Common myeloid progenitor, CD34-positive (primary cell): Measurements from ENCODE around the gene KATNAL2.

ENCODE experiments used
- CTCF ChIA-PET: fragments of 350-600 bp; sonication (Branson Sonifier 250); formaldehyde crosslinking; loops from one replicate; lab custom pipeline; 2021; ENCODE audit warnings: antibody characterized with exemption; lab: Charles Lee
- POLR2A ChIA-PET: fragments of 350-600 bp; sonication (Branson Sonifier 250); formaldehyde crosslinking; loops from one replicate; lab custom pipeline; 2021; ENCODE audit warnings: antibody characterized with exemption; lab: Charles Lee
- DNase-seq, 3 donors: peaks; one replicate each; pipeline versions ENCODE4 v3.0.0 to v3.0.0-alpha.2; 2013
- H3K27ac ChIP-seq, 2 experiments: 1 replicate in 1 of 2; 2 replicates in 1 of 2; pipeline ENCODE4 v1.7.0; 2013; ENCODE audit warnings: inconsistent platforms in 2 of 2, low read length in 2 of 2, mild to moderate bottlenecking in 2 of 2, low read depth in 1 of 2, moderate library complexity in 1 of 2; ENCODE audit not compliant: severe bottlenecking in 2 of 2, insufficient read depth in 1 of 2, poor library complexity in 1 of 2
- H3K27me3 ChIP-seq, 5 experiments: replicated peaks in 2 of 5; 1 replicate in 3 of 5; 2 replicates in 2 of 5; pipeline versions ENCODE4 v1.6.1 to v1.7.0; 2013; ENCODE audit warnings: low read length in 4 of 5, mild to moderate bottlenecking in 2 of 5, moderate library complexity in 2 of 5, inconsistent platforms in 1 of 5; ENCODE audit not compliant: insufficient read depth in 5 of 5, control insufficient read depth in 4 of 5
- H3K36me3 ChIP-seq, 4 experiments: 1 replicate in 2 of 4; 2 replicates in 2 of 4; pipeline versions ENCODE4 v1.6.1 to v1.7.0; 2013; ENCODE audit warnings: low read length in 3 of 4, control low read depth in 1 of 4, mild to moderate bottlenecking in 1 of 4; ENCODE audit not compliant: control insufficient read depth in 4 of 4, insufficient read depth in 4 of 4
- H3K4me1 ChIP-seq, 4 experiments: 1 replicate in 3 of 4; 2 replicates in 1 of 4; pipeline versions ENCODE4 v1.6.1 to v1.7.1; 2013; ENCODE audit warnings: low read length in 3 of 4, mild to moderate bottlenecking in 3 of 4, control low read depth in 1 of 4, inconsistent platforms in 1 of 4, moderate library complexity in 1 of 4; ENCODE audit not compliant: control insufficient read depth in 4 of 4, insufficient read depth in 4 of 4; ENCODE audit errors: control extremely low read depth in 1 of 4
- H3K4me3 ChIP-seq, 7 experiments: 1 replicate in 4 of 7; 2 replicates in 3 of 7; pipeline versions ENCODE4 v1.5.1 to v1.7.0; 2013; ENCODE audit warnings: mild to moderate bottlenecking in 7 of 7, low read length in 6 of 7, moderate library complexity in 6 of 7, inconsistent platforms in 2 of 7, low read depth in 2 of 7, control low read depth in 1 of 7; ENCODE audit not compliant: insufficient read depth in 4 of 7, control insufficient read depth in 1 of 7; ENCODE audit errors: extremely low read depth in 1 of 7
- H3K9me3 ChIP-seq, 5 experiments: 1 replicate in 4 of 5; 2 replicates in 1 of 5; pipeline versions ENCODE4 v1.6.1 to v1.7.1; 2013; ENCODE audit warnings: low read length in 4 of 5, mild to moderate bottlenecking in 2 of 5, inconsistent platforms in 1 of 5, low read depth in 1 of 5, moderate library complexity in 1 of 5; ENCODE audit not compliant: control insufficient read depth in 4 of 5, insufficient read depth in 2 of 5; ENCODE audit errors: control extremely low read depth in 1 of 5
- WGBS: methylation state at CpG from one replicate; pipeline ENCODE4 v1.1.5; 2013; ENCODE audit not compliant: insufficient coverage; 5-methylcytosine and 5-hydroxymethylcytosine counted together

Gene KATNAL2

GRCh38 chr18:47141289-47141688 lies 223.9 kb downstream of the KATNAL2 start:
- Histone ChIP-seq H3K4me3 (no peak overlapping the region), H3K36me3 (peaks cover 0 to 5% (median 4%) of the 10 kb centered on the region in 4 experiments), H3K9me3 (no peaks in the 10 kb centered on the region), H3K27me3 (no peaks in the 10 kb centered on the region), H3K4me1 (no peaks in the 10 kb centered on the region), H3K27ac (no peak overlapping the region)
- POLR2A ChIA-PET, result no interaction called here
- no peak for DNase-seq
- CTCF ChIA-PET, result interaction anchor here (0.5 to 1.2 kb wide), 2 partner anchors 64 to 1304 kb away, joined by 3 read pairs; no protein-coding TSS in a partner anchor

DNA sequence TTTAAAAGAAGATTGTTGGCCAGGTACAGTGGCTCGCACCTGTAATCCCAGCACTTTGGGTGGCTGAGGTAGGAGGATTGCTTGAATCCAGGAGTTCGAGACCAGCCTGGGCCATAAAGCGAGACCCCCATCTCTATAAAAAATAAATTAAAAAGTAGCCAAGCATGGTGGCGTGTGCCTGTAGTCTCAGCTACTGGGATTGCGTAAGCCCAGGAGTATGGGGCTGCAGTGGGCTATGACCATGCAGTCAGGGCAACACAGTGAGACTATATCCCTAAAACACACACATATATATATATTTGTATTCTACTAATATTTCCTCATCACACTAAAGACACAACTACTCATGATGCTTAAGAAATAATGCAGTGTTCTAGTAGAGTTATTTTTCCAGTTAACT lies 225.8 kb downstream of the KATNAL2 start:
- Histone ChIP-seq H3K9me3 (no peaks in the 10 kb centered on the region), H3K4me3 (no peak overlapping the region), H3K27me3 (no peaks in the 10 kb centered on the region), H3K4me1 (no peaks in the 10 kb centered on the region), H3K27ac (no peak overlapping the region), H3K36me3 (peaks cover 2 to 4% (median 3%) of the 10 kb centered on the region in 4 experiments)
- WGBS, result 100% methylated on average over 1 of the region's 5 CpGs
- DNase-seq, result no peak
- POLR2A ChIA-PET, result no interaction called here
- CTCF ChIA-PET, result no interaction called here

GRCh38 chr18:47143899-47144485 lies 226.6 kb downstream of the KATNAL2 start:
- POLR2A ChIA-PET, result no interaction called here
- Histone ChIP-seq H3K27ac (no peak overlapping the region), H3K4me3 (no peak overlapping the region), H3K27me3 (no peaks in the 10 kb centered on the region), H3K4me1 (peaks cover 0 to 4% (median 0%) of the 10 kb centered on the region in 4 experiments), H3K9me3 (no peaks in the 10 kb centered on the region), H3K36me3 (peaks cover 2 to 4% (median 3%) of the 10 kb centered on the region in 4 experiments)
- 80% methylated on average over 1 of the region's 4 CpGs for WGBS
- CTCF ChIA-PET, result interaction anchor here (1.2 kb wide), 1 partner anchor 61 kb away, joined by 3 read pairs; no protein-coding TSS in a partner anchor
- DNase-seq, result no peak

DNA sequence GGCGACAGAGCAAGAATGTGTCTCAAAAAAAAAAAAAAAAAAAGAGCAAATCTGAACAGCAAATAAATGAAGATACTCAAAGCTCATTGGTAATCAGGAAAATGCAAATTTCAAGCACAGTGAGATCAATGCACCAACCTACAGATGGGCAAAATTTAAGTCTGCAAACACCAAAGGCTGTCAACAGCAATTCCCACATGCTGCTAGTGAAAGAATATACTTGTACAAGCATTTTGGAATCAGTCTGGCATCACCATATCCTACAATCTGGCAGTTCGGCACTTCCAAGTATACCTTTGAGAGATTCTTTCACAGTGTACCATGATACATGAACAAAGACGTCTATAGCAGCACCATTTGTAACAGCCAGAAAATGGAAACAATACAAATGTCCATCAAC lies 228.8 kb downstream of the KATNAL2 start:
- no CpG with 5 or more reads among the region's 3 CpGs for WGBS
- ChIA-PET CTCF (no interaction called here), POLR2A (no interaction called here)
- H3K4me3 ChIP-seq, result no peak overlapping the region
- no peak for DNase-seq
- no peaks in the 10 kb centered on the region for H3K27me3 ChIP-seq
- no peak overlapping the region for H3K27ac ChIP-seq
- H3K4me1 ChIP-seq, result peaks cover 3 to 21% (median 13%) of the 10 kb centered on the region in 4 experiments
- no peaks in the 10 kb centered on the region for H3K9me3 ChIP-seq
- H3K36me3 ChIP-seq, result peaks cover 2 to 4% (median 3%) of the 10 kb centered on the region in 4 experiments

DNA sequence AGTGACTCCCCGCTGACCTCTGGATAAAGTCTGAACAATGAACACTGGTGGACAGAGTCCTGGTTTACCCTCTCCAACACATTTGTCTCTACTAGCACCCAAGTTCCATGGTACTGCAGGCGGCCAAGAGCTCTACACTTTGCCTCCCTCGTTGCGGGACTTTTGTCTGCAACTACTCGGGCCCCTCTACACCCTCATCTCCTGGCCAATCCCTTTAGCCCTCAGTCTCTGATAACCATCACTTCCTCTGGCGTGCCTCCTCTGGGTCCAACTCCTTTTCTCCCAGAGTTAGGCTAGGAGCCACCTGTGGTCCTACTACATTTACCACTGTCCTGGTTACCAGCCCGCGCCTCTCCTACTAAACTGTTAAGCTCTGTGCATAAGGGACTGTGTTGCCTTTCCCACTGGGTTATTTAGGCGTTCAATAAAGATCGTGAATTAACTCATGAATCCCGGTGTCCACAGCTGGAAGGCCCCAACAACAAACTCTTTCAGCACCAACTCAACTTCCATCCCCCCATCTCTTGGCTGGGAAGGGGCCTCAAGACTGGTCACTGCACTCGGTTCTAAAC lies 232.1 kb downstream of the KATNAL2 start:
- WGBS, result 40% methylated on average over 12 of the region's 12 CpGs
- DNase-seq, result peak in 2 of 3 donors; percentile 1 to 8

DNA sequence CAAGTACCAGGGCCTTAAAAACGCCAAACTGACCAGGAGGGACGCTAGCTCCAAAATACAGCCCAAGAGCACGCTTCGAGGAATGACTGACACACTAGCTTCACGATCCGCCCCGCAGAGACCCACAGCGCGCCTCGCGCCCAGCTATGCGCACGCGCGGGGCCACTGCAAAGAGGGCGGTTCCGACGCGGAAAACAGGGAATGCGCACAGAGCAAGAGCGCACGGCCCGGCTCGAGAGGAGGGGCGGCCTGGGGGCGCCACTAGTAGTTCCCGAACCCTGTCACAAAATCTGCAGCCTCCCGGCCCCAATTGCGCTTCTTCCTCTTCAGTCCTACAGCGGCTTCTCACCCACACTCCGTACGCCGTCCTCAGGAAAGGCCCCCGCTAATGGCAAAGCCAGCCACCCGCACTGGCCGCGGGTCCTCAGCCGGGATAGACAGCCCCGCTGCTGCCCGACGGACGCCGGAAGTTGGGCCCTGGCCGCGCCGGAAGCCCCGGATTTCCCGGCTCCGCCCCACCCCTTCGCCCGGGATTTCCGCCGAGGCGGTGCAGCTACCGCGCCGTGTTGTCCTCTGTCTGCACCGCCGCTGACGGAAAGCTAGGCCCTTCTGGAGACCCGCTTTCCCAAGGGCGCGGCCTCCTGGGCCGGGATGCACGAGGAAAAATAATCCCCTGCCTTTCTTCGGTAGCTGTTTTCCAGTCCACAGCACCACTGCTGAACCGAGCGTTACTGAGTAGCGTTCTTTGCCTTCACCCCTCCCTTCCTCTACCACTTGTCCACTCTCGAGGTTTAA lies 232.8 kb downstream of the KATNAL2 start, which contains the start of gene HDHD2:
Gene HDHD2 (minus strand): TSS at position 472 of the 795 bp plus-strand sequence. CDS start 14,061 bp downstream, outside the sequence.
- Histone ChIP-seq H3K4me1 (peaks cover 5 to 22% (median 15%) of the 10 kb centered on the region in 4 experiments), H3K36me3 (peaks cover 3 to 12% (median 10%) of the 10 kb centered on the region in 4 experiments), H3K27me3 (no peaks in the 10 kb centered on the region), H3K4me3 (peak within 1 kb of the TSS; percentile 71 to 98 (median 86)), H3K27ac (peak within 1 kb of the TSS; percentile 52 to 74), H3K9me3 (no peaks in the 10 kb centered on the region)
- WGBS, result 0% methylated on average over 65 of the region's 70 CpGs
- CTCF ChIA-PET, result interaction anchor here (1.0 to 2.2 kb wide), 7 partner anchors 10 to 55 kb away, joined by 3 to 8 read pairs (median 5); no protein-coding TSS in a partner anchor
- POLR2A ChIA-PET, result interaction anchor here (0.9 kb wide), 1 partner anchor 31 kb away, joined by 3 read pairs; no protein-coding TSS in a partner anchor
- peak; percentile 35 to 66 (median 61) for DNase-seq

More for the DNA sequence above, 232.1 kb downstream of the KATNAL2 start:
- POLR2A ChIA-PET, result no interaction called here
- Histone ChIP-seq H3K4me3 (peak overlapping the region; percentile 71 to 98 (median 86)), H3K27ac (peak overlapping the region in 1 of 2 experiments; percentile 74), H3K36me3 (peaks cover 3 to 10% (median 7%) of the 10 kb centered on the region in 4 experiments), H3K4me1 (peaks cover 5 to 22% (median 15%) of the 10 kb centered on the region in 4 experiments), H3K27me3 (no peaks in the 10 kb centered on the region), H3K9me3 (no peaks in the 10 kb centered on the region)
- CTCF ChIA-PET, result interaction anchor here (1.2 to 2.2 kb wide), 6 partner anchors 10 to 55 kb away, joined by 3 to 8 read pairs (median 6); no protein-coding TSS in a partner anchor
